Measurements from ENCODE around the gene ADCY3.

DNA sequence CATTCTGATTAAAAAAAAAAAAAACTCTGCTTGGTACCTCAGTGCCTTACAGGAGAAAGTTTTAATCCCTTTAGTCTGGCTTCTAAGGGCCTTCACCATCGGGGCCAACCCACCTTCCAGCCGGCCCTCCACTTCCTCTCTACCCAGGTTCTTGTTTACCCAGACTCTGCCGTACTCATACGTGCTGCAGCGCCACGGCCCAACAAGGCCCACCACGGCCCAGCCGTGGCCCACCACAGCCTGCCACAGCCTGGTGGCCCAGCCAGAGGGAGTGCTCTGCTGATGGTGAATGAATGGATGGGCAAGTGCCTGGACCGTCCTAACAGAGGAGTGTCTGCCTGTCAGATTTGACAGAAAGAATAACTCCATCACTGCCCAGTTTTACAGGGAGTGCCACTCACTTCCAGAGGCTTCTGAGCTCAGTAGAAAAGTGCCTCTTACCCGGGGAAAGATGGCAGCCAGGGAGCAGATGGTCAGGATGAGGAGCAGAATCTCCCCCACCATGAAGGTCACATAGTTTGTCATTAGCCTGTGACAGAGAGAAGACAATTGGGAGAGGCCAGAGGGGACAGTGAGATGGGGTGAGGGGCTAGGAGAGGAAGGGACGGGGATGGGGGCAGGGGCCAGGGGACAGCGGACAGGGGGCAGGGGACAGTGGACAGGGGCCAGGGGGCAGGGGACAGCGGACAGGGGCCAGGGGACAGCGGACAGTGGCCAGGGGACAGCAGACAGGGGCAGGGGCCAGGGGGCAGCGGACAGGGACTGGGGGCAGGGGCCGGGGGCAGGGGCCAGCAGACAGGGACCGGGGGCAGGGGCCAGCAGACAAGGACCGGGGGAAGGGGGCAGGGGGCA, 88.6 kb downstream of the ADCY3 start:
- TF ChIP-seq POLR2A (IDR thresholded peaks at IDR 0.05; ENCODE audit: low read depth, low read length), result no peak
- TF ChIP-seq, protein P1, sequence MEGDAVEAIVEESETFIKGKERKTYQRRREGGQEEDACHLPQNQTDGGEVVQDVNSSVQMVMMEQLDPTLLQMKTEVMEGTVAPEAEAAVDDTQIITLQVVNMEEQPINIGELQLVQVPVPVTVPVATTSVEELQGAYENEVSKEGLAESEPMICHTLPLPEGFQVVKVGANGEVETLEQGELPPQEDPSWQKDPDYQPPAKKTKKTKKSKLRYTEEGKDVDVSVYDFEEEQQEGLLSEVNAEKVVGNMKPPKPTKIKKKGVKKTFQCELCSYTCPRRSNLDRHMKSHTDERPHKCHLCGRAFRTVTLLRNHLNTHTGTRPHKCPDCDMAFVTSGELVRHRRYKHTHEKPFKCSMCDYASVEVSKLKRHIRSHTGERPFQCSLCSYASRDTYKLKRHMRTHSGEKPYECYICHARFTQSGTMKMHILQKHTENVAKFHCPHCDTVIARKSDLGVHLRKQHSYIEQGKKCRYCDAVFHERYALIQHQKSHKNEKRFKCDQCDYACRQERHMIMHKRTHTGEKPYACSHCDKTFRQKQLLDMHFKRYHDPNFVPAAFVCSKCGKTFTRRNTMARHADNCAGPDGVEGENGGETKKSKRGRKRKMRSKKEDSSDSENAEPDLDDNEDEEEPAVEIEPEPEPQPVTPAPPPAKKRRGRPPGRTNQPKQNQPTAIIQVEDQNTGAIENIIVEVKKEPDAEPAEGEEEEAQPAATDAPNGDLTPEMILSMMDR (conservative IDR thresholded peaks at IDR 0.05; ENCODE audit: low read depth, low read length), result no peak
- no peak for TF ChIP-seq SMC3 (IDR thresholded peaks at IDR 0.05; ENCODE audit: low read depth, low read length)
- TF ChIP-seq FOS (IDR thresholded peaks at IDR 0.05; ENCODE audit: low read depth, low read length), result no peak
- TF ChIP-seq MXI1 (IDR thresholded peaks at IDR 0.05; ENCODE audit: borderline replicate concordance, low read depth, low read length), result no peak
- TF ChIP-seq MAFK (IDR thresholded peaks at IDR 0.05; ENCODE audit: low read depth, low read length), result no peak
- TF ChIP-seq RCOR1 (IDR thresholded peaks at IDR 0.05; ENCODE audit: insufficient replicate concordance, low read length), result no peak

Data from IMR-90 (cell line).